ENCODE measurements around the gene SCTR. TPM values are rescaled to one million over a fixed set of nuclear protein-coding genes. Genes with fewer than 3 reads are reported as not detected.

SCTR gene
- total and polyA plus RNA-seq, 2 of the 13 experiments (the other 11 are each of a cell fraction or from before 2014, with no cell fraction given) = not detected

GRCh38 chr2:119487434-119488244 lies 36.6 kb downstream of the SCTR start (continued):
- no peak for TF ChIP-seq AFF4 (CRISPR knock-in tag; IDR thresholded peaks at IDR 0.05)
- no peak for TF ChIP-seq FOXP1 (IDR thresholded peaks at IDR 0.05)
- peak; percentile 73 for TF ChIP-seq FOXP1 (CRISPR knock-in tag; IDR thresholded peaks at IDR 0.05)
- peak; percentile 35 for TF ChIP-seq SKI (IDR thresholded peaks at IDR 0.05; ENCODE audit: partially characterized antibody)
- TF ChIP-seq MNT (IDR thresholded peaks at IDR 0.05) = no peak
- peak; percentile 69 for TF ChIP-seq ZNF503 (CRISPR knock-in tag; IDR thresholded peaks at IDR 0.05)
- TF ChIP-seq BHLHE40 (IDR thresholded peaks at IDR 0.05; ENCODE audit: low read length) = no peak; the same call in 1 of the 2 replicates
- TF ChIP-seq ZNF12 (CRISPR knock-in tag; IDR thresholded peaks at IDR 0.05) = peak; percentile 55; the same call in 1 of the 2 replicates
- peak; percentile 56; the same call in 1 of the 2 replicates for TF ChIP-seq PPARG (CRISPR knock-in tag; conservative IDR thresholded peaks at IDR 0.05)
- peak; percentile 94 for TF ChIP-seq TBX2 (CRISPR knock-in tag; IDR thresholded peaks at IDR 0.05; ENCODE audit: borderline replicate concordance)
- no peak for TF ChIP-seq RCOR2 (CRISPR knock-in tag; IDR thresholded peaks at IDR 0.05)
- no peak for TF ChIP-seq ZNF713 (CRISPR knock-in tag; IDR thresholded peaks at IDR 0.05)
- TF ChIP-seq ZNF850 (CRISPR knock-in tag; conservative IDR thresholded peaks at IDR 0.05) = no peak
- TF ChIP-seq WIZ (CRISPR knock-in tag; IDR thresholded peaks at IDR 0.05) = peak; percentile 48; the same call in 1 of the 2 replicates
- 0 out of 2 replicates have a peak, but pooled peaks have one; percentile 50 for TF ChIP-seq ZNF547 (CRISPR knock-in tag; IDR thresholded peaks at IDR 0.05)
- peak; percentile 66 for TF ChIP-seq ZNF883 (CRISPR knock-in tag; IDR thresholded peaks at IDR 0.05; ENCODE audit: not compliant biosample characterization)
- TF ChIP-seq ZNF607 (CRISPR knock-in tag; IDR thresholded peaks at IDR 0.05; ENCODE audit: borderline replicate concordance) = 0 out of 2 replicates have a peak, but pooled peaks have one; percentile 20
- no peak for TF ChIP-seq RARG (CRISPR knock-in tag; IDR thresholded peaks at IDR 0.05; ENCODE audit: low read depth)
- peak; percentile 70 for TF ChIP-seq PRDM10 (CRISPR knock-in tag; IDR thresholded peaks at IDR 0.05; ENCODE audit: low read depth)
